ENCODE measurements around the gene IGSF11. TPM values are rescaled to one million over a fixed set of nuclear protein-coding genes. Genes with fewer than 3 reads are reported as not detected.

The IGSF11 gene
- total and polyA plus RNA-seq, 2 donors (not counting 1 experiment from before 2014, with no cell fraction given), result not detected

DNA sequence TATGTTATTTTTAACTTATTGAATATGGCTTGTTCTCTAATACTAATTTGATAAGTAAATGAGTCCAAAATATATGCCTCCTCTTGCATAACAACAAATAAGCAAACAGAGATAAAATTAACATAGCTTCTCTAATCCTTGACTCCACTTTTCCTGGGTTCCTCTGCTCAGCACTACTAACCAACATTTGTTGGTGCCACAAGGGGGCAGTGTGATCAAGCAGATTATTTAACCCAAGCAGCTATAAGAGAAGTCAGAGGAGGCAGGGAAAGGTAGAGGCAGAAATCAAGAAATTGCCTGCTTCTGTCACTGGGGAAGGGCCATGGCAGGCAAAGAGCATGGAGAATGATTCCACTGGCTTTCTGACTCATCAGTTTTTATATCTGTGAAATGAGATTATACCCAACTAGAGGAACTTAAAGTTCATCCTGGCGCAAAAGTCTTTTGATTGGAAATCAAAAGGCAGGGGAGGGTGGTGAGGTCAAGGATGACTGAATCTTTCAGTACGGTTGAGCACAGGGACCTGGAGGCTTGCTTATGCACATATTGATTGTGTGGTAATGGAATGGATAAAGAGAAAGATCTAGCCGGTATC, 152.2 kb downstream of the IGSF11 start:
- CTCF ChIA-PET, result interaction anchor here (0.8 to 5.7 kb wide), 20 partner anchors 7 to 1535 kb away, joined by 3 to 101 read pairs (median 14); partner anchors contain the start of genes B4GALT4 and IGSF11
- H3K27me3 Mint-ChIP-seq, result peaks cover 19% of the 10 kb centered on the region

GRCh38 chr3:118868051-118868450, 166.6 kb downstream of the IGSF11 start:
- DNase-seq (no peak), ATAC-seq (ENCODE audit: low read depth) (no peak)
- H2AFZ ChIP-seq (ENCODE audit: insufficient read depth, low read depth, low read length, poor library complexity, severe bottlenecking), result no peak overlapping the region
- no peaks in the 10 kb centered on the region for H3K36me3 ChIP-seq (replicated peaks in 1 of 2; ENCODE audit: control extremely low read depth in 1 of 2, control insufficient read depth in 1 of 2, extremely low read depth in 1 of 2, insufficient read depth in 2 of 2, low read length in 1 of 2)
- ChIA-PET CTCF (interaction anchor here (3.6 kb wide), 1 partner anchor 16 kb away, joined by 16 read pairs; no protein-coding TSS in a partner anchor), POLR2A (no interaction called here)
- no peak overlapping the region for H3K4me3 ChIP-seq (ENCODE audit: control extremely low read depth in 1 of 5, extremely low read depth in 1 of 5, insufficient read depth in 1 of 5, low read depth in 2 of 5, low read length in 4 of 5)
- intact Hi-C loops (cut with micrococcal nuclease), result no loop called here
- no peak overlapping the region for H3K4me3 Mint-ChIP-seq
- TF ChIP-seq EZH2 (IDR thresholded peaks at IDR 0.05; ENCODE audit: borderline replicate concordance, insufficient read depth, low read depth, low read length, poor library complexity, severe bottlenecking), result no peak
- TF ChIP-seq, protein P1, sequence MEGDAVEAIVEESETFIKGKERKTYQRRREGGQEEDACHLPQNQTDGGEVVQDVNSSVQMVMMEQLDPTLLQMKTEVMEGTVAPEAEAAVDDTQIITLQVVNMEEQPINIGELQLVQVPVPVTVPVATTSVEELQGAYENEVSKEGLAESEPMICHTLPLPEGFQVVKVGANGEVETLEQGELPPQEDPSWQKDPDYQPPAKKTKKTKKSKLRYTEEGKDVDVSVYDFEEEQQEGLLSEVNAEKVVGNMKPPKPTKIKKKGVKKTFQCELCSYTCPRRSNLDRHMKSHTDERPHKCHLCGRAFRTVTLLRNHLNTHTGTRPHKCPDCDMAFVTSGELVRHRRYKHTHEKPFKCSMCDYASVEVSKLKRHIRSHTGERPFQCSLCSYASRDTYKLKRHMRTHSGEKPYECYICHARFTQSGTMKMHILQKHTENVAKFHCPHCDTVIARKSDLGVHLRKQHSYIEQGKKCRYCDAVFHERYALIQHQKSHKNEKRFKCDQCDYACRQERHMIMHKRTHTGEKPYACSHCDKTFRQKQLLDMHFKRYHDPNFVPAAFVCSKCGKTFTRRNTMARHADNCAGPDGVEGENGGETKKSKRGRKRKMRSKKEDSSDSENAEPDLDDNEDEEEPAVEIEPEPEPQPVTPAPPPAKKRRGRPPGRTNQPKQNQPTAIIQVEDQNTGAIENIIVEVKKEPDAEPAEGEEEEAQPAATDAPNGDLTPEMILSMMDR (IDR thresholded peaks at IDR 0.05), result no peak
- H4K20me1 ChIP-seq (ENCODE audit: control insufficient read depth, insufficient read depth, low read length, poor library complexity, severe bottlenecking), result no peaks in the 10 kb centered on the region
- H3K9ac ChIP-seq (ENCODE audit: low read length), result no peak overlapping the region
- peaks cover 3% of the 10 kb centered on the region for H3K9me3 Mint-ChIP-seq (ENCODE audit: insufficient read depth)
- H3K9me3 ChIP-seq (ENCODE audit: control extremely low read depth in 1 of 3, control insufficient read depth in 2 of 3, insufficient read depth in 1 of 3, low read length in 2 of 3), result peaks cover 0 to 15% (median 9%) of the 10 kb centered on the region in 3 donors
- no peak overlapping the region for H3K4me2 ChIP-seq (replicated peaks; ENCODE audit: low read depth, low read length, poor library complexity, severe bottlenecking)
- no peaks in the 10 kb centered on the region for H3K4me1 ChIP-seq (ENCODE audit: control insufficient read depth in 2 of 2, insufficient read depth in 2 of 2, low read length in 2 of 2)
- H3K27me3 ChIP-seq (replicated peaks in 1 of 4; ENCODE audit: control extremely low read depth in 1 of 4, control insufficient read depth in 3 of 4, insufficient read depth in 4 of 4, low read length in 3 of 4), result peaks cover 0 to 5% (median 0%) of the 10 kb centered on the region in 4 experiments
- H3K27me3 Mint-ChIP-seq, result peaks cover 14% of the 10 kb centered on the region
- no peak overlapping the region for H3K27ac Mint-ChIP-seq
- no peaks in the 10 kb centered on the region for H3K4me1 Mint-ChIP-seq
- H3K79me2 ChIP-seq (ENCODE audit: control insufficient read depth, insufficient read depth, low read length), result no peaks in the 10 kb centered on the region
- H3K27ac ChIP-seq (ENCODE audit: low read length in 2 of 2), result no peak overlapping the region

More for the DNA sequence above, 152.2 kb downstream of the IGSF11 start:
- POLR2A ChIA-PET, result no interaction called here
- H3K4me3 Mint-ChIP-seq, result no peak overlapping the region
- DNase-seq (peak; percentile 63), ATAC-seq (ENCODE audit: low read depth) (peak; percentile 53)
- Histone ChIP-seq H3K4me2 (replicated peaks; ENCODE audit: low read depth, low read length, poor library complexity, severe bottlenecking) (no peak overlapping the region), H3K79me2 (ENCODE audit: control insufficient read depth, insufficient read depth, low read length) (no peaks in the 10 kb centered on the region), H3K36me3 (replicated peaks in 1 of 2; ENCODE audit: control extremely low read depth in 1 of 2, control insufficient read depth in 1 of 2, extremely low read depth in 1 of 2, insufficient read depth in 2 of 2, low read length in 1 of 2) (no peaks in the 10 kb centered on the region), H2AFZ (ENCODE audit: insufficient read depth, low read depth, low read length, poor library complexity, severe bottlenecking) (no peak overlapping the region), H3K4me3 (ENCODE audit: control extremely low read depth in 1 of 5, extremely low read depth in 1 of 5, insufficient read depth in 1 of 5, low read depth in 2 of 5, low read length in 4 of 5) (no peak overlapping the region), H3K9me3 (ENCODE audit: control extremely low read depth in 1 of 3, control insufficient read depth in 2 of 3, insufficient read depth in 1 of 3, low read length in 2 of 3) (no peaks in the 10 kb centered on the region), H3K4me1 (ENCODE audit: control insufficient read depth in 2 of 2, insufficient read depth in 2 of 2, low read length in 2 of 2) (no peaks in the 10 kb centered on the region), H3K27me3 (replicated peaks in 1 of 4; ENCODE audit: control extremely low read depth in 1 of 4, control insufficient read depth in 3 of 4, insufficient read depth in 4 of 4, low read length in 3 of 4) (peaks cover 0 to 3% (median 1%) of the 10 kb centered on the region in 4 experiments), H3K27ac (ENCODE audit: low read length in 2 of 2) (no peak overlapping the region), H4K20me1 (ENCODE audit: control insufficient read depth, insufficient read depth, low read length, poor library complexity, severe bottlenecking) (no peaks in the 10 kb centered on the region), H3K9ac (ENCODE audit: low read length) (no peak overlapping the region)
- intact Hi-C loops (cut with micrococcal nuclease), result loop anchor here (2.0 to 5.0 kb wide), 3 partner anchors 150 to 1535 kb away; partner anchors contain the start of gene IGSF11
- H3K4me1 Mint-ChIP-seq, result no peaks in the 10 kb centered on the region
- 83% methylated on average over 3 of the region's 3 CpGs for WGBS (ENCODE audit: insufficient coverage)
- no peak overlapping the region for H3K27ac Mint-ChIP-seq
- H3K9me3 Mint-ChIP-seq (ENCODE audit: insufficient read depth), result no peaks in the 10 kb centered on the region
- TF ChIP-seq EZH2 (IDR thresholded peaks at IDR 0.05; ENCODE audit: borderline replicate concordance, insufficient read depth, low read depth, low read length, poor library complexity, severe bottlenecking), result no peak
- TF ChIP-seq, protein P1 (IDR thresholded peaks at IDR 0.05), result peak; percentile 89
